HG03354 (cell line): ENCODE measurements around the gene SLC25A48.

Experiments
- ATAC-seq: cut with Tn5 transposase; IDR thresholded peaks from one replicate; pipeline ENCODE4 v1.9.1; 2021; ENCODE audit warnings: mild to moderate bottlenecking; ENCODE audit not compliant: unreplicated experiment, poor library complexity, severe bottlenecking

The SLC25A48 gene

GRCh38 chr5:135900276-135900675 is 65.8 kb downstream of the SLC25A48 start:
- no peak for ATAC-seq

- ATAC-seq, result no peak
These were observed 67.2 kb downstream of the SLC25A48 start for GRCh38 chr5:135901633-135902032.

- no peak for ATAC-seq
These were observed 70.7 kb downstream of the SLC25A48 start for GRCh38 chr5:135905144-135905543.

GRCh38 chr5:135913713-135914626 is 79.5 kb downstream of the SLC25A48 start:
- no peak for ATAC-seq

GRCh38 chr5:135915466-135916001 is 81.1 kb downstream of the SLC25A48 start:
- ATAC-seq, result no peak

- no peak for ATAC-seq
These were observed 82.3 kb downstream of the SLC25A48 start for GRCh38 chr5:135916638-135917263.

GRCh38 chr5:135920199-135920598 is 85.7 kb downstream of the SLC25A48 start:
- ATAC-seq, result no peak

- no peak for ATAC-seq
These were observed 86.9 kb downstream of the SLC25A48 start for GRCh38 chr5:135921388-135921787.

- no peak for ATAC-seq
These were observed 95.8 kb downstream of the SLC25A48 start for GRCh38 chr5:135930029-135930948.

GRCh38 chr5:135930949-135931295 is 96.5 kb downstream of the SLC25A48 start:
- no peak for ATAC-seq

- no peak for ATAC-seq
These were observed 100.5 kb downstream of the SLC25A48 start for GRCh38 chr5:135934939-135935338.

GRCh38 chr5:135937245-135937911 is 102.9 kb downstream of the SLC25A48 start:
- no peak for ATAC-seq
